Activated CD4-positive, alpha-beta T cell treated with anti-CD3 and anti-CD28 coated beads for 1 hour (primary cell): ENCODE measurements around the gene SAMD4A.

Source experiments
- DNase-seq: peaks from one replicate; pipeline ENCODE4 v3.0.0-alpha.2; 2020

SAMD4A gene

DNA sequence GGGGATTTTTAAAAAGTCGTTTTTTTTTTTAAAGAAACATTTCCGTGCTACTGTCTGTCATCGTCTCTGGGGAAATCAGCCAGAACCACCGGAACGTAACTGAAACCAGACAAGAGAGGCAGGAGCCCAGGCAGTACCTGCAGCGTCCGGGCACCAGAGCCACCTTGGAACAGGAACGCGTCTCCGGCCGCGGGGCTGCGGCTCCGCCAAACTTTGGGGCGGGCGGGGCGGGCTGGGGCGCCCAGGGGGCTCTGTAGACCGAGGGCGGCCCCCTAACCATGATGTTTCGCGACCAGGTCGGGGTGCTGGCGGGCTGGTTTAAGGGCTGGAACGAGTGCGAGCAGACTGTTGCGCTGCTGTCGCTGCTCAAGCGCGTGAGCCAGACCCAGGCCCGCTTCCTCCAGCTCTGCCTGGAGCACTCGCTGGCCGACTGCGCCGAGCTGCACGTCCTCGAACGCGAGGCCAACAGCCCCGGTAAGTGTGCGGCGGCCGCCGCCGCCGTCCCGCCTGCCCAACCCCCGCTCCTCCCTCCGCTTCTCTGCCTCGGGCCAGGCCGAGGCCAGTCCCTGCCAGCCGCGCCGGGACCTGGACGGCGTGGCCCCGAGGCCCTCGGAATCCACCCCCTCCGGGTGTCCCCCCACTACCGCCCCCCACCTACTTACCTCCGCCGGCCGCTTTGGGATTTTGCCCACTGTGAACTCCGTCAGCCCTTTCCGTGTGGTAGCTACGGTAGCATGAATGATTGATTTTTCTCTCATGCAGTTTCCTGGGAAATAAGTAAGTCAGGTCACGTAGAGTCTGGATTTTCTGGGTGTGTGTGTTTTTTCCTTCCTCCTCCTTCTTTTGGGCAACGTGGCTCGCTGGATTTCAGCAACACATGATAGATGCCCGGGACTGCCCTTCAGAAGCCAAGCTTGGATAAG lies 972 bp downstream of the SAMD4A start:
- DNase-seq, result peak; percentile 20

DNA sequence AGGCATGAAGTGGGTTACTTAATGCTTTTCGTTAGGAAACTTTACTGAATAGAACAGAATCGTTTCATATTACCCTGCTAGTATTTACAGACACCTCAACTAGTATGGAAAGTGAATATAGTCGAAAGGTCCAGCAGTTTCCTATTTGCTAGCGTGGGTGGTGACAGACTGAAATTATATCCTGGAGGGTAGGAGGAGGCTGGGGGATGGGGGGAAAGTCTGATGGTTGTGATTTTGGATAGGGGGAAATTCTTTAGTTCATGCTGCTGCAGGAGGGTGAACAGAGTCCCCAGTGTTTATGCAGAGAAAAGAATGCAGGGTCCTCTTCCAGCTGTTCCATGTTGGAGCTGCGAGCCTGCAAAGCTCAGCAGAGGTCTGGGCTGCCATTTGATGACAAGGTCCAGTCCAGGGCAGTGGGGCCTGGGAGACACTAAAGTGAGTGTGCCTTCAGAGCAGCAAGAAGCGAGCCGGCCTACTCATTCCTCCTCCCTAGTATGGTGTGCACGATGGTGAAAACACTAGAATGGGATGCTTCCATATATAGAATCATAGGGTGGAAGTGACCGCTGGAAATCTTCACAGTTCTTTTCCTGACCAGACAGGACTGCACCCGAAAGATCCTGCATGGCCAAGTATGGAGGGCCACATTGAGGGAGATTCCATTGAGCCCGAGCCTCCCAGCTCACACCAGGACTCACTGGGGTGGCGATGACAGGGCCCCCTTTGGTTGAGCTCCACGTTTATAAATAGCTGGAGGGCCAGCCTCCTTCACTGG lies 2.1 kb downstream of the SAMD4A start:
- no peak for DNase-seq

DNA sequence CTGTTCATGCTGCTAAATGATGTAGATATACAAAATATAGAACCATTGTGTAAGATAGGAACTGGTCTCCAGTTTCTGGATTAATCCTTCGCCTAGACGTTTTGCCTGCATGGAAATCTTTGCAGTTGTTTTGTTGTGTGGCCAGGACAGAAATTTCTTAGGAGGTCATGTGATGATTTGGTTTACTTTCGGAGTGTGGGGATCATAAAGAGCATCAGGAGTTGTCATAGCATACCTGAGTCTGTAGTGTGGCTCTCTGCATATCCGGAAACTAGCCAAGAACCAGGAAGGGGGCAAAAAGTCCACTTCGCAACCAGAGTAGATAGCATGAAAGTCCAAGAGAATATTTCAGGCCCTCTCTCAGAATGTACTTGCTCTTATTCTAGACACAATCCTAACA lies 3.1 kb downstream of the SAMD4A start:
- DNase-seq, result no peak

DNA sequence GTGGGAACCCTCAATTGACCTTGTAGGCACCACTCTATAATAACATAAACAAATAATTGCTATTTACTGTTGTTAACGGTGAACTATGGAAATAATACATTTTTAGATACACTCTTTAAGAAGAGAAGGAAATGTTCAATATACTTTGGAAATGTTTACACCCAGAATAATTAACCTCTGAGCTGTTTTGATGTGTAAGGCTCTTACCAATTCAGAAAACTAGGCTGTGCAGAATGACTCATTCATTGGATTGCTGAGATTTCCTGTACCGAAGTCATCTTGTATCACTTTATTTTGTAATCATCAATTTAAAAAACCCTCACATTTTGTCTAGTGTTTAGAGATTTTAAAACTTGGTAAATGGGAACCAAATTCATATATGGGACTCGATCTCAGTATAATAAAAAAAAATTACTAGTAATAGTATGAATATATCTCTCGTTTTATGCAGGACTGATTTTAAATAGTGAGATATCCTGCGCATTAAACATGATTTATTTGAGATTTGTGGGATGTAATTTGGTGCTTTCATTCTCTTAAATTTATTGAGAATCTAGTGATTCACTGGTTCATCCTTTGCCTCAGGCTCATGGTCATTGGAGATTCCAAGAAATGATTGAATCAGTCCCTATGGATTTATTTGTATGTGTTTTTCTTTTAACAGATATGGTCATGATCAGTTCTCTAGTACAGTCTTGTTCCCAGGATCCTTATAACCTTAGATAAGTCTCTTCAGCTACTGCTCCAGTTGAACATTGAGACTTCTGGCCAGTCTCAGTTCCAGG lies 3.9 kb downstream of the SAMD4A start:
- DNase-seq, result no peak

DNA sequence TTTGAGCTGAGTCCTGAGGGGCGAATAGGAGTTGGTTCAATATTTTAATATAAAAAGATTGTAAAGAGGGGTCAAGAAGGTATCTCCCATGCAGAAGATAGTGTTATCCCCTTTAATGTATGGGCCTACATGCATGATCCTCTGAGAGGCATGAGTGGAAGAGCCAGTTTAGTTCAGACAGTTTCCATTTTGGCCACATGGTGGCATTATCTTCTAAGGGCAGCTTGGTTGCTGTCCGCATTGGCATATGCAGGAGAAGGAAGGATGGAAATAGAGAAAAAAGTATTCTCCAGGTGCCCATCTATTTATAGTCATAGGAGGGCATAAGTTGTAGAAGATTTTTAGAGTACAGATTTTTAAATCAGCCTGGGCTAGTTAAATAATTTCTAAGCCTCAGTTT lies 5.4 kb downstream of the SAMD4A start:
- no peak for DNase-seq

DNA sequence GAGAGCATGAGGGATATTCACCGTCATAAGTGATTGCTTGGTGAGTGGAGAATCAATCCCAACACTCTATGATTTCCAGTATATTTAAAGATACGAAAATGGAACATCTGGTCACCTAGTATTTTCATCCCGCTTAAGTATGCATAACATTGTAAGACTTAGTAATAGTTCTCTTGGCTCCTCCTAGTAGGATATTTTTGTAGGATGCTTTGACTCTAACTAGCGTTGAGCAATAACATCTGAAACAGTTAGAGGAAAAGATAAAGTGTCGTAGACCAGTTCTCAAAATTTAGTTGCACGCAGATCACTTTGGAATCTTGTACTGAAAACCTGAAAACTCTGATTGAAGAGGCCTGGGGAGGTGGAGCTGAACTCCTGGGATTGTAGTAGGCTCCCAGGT lies 7.6 kb downstream of the SAMD4A start:
- no peak for DNase-seq

DNA sequence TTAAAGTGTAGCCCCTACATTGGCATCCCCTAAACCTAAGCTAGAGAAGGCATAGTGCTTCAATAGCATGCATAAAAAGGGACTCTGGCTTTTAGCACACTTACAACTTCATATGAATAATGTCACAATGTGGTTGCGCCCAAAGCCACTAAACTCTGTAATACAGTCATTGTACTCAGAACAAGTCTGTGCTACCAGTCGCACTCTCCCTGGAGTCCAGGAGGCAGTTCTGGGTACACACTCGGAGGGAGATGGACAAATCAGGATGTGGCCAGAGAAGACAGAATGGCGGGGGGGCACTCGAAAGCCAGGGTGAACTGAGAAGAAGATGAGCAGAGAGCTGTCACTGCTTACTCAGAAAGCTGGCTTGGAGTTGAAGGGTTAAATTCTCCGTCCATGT lies 10.6 kb downstream of the SAMD4A start:
- DNase-seq, result no peak

DNA sequence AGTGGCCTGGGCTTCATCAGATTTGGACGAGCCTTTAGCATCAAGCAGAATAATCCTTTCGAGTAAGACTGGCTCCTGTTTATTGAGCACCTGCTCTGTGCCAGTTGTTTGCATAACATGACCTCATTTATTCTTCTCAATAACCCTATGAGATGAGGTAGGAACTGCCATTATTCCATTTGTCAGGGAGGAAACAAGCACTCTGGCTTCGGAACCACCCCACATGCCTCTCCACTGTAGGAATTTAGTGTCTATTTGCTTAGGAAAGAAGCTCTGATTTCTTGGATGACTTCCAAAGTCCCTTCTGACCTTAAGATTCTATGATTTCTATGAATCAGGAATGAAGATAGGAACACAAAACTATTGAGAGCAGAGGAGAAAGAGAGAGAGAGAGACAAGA lies 11.0 kb downstream of the SAMD4A start:
- no peak for DNase-seq

DNA sequence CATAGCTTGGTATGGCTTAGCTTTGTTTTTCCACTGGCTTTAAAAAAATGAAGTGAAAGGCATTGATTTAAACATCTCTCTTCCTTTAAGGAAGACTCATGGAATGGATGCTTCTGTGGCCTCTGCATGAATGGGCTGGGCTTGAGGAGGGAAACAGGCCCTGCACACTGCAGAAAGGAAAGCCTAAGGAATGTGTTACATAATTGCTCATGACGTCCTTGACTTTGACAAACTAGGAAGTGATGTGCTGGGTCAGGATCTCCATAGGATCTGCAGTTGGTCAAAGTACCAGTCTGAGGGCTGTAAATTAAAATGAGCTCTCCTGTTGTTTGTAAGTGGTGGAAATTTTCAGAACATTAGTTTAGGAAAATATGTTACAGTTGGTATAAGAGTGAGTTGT lies 12.7 kb downstream of the SAMD4A start:
- DNase-seq, result no peak

DNA sequence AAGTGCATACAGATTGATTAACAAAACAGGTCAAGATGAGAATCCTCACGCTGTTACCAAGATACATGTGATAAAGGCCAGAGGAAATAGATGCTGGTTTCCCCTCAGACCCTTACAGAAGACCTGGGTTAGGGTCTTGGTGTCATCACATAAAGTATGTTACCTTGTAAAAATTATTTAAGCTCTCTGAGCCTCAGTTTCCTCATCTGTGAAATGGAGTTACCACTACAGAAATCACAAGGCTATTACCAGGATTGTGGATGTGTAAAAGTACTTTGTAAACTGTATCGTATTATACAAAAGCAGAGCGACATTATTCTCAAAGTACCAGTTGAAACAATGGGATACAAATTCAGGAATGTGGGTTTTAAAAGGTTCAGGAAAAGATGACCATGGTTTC lies 14.0 kb downstream of the SAMD4A start:
- no peak for DNase-seq

DNA sequence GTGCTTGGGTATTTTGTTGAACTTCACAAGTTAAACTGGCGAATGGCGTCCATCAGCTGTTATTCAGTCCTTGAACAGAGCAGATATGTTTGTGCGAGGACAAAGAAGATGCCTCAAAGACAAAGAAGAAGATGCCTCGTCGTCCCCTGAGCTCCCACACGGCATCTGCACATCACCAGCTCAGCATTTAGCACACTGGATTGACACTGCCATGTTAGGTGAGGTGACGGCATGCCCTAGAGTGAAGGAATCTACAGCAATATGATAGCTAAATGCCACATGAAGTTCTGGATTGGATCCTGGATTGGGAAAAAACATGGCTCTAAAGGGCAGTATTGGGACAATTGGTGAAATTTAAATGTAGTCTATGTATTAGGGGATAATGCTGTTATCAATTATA lies 15.4 kb downstream of the SAMD4A start:
- DNase-seq, result no peak

DNA sequence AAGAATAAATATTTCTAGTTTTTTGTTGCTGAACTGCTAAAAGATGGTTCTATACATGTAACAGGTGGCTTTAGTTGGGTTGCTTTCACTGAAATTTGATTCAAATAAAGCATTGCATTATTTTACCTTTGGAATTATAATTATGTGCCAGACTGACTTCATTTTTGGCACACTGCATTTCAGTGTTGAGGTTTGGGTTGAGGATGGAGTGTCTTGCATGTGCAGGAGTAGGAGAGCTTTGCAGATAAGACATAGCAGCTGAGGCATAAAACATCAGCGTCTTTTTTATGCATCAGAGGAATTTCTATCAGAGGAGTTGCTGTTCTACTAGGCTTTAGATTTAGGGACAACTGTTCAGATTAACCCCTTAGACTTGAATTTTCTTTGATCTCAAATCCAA lies 17.2 kb downstream of the SAMD4A start:
- DNase-seq, result no peak

DNA sequence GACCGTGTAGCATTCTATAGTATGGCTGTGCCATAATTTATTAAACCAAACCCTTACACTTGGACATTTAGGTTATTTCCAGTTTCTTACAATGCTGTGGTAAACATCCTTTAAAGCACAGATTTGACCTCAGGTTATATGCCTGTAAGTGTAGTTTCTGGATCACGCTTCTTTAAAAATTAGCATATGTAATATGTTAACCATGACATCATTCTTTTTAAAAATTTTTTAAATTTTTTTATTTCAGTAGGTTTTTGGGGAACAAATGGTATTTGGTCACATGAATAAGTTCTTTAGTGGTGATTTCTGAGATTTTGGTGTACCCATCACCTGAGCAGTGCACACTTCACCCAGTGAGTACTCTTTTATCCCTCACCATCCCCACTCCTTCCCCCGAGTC lies 18.3 kb downstream of the SAMD4A start:
- DNase-seq, result no peak

DNA sequence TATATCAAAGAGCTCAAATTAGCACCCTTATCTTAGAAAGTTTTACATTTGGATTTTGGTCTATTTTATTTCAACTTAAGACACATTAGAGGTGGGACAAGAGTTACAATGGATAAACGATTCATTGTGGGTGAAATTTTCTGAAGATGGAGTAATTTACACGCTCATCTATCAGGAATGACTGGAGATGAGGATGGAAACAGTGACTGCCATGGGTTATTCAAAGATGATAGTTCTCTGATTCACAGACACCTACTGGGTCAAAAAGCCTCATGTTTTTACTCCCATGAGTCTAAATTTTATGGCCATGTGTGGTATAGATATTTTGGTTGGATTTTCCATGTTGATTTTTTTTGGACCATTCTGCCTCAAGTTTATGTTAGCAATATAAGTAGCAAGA lies 22.1 kb downstream of the SAMD4A start:
- DNase-seq, result no peak

DNA sequence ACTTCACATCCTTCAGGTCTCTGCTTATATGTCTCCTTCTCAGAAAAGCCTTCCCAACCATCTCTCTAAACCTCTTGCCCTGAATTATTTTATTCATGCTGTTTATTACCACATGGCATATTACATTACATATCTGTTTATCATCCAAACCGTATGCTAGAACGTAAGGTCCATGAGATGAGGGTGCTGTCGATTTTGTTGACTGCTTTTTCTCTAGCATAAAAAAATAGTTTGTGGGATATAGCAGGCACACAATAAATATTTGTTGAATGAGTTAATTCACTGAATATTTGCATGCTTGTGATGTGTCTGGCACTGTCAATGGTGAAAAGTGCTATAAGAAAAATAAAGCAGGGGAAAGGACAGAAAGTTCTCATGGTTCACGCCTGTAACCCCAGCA lies 22.9 kb downstream of the SAMD4A start:
- DNase-seq, result no peak

DNA sequence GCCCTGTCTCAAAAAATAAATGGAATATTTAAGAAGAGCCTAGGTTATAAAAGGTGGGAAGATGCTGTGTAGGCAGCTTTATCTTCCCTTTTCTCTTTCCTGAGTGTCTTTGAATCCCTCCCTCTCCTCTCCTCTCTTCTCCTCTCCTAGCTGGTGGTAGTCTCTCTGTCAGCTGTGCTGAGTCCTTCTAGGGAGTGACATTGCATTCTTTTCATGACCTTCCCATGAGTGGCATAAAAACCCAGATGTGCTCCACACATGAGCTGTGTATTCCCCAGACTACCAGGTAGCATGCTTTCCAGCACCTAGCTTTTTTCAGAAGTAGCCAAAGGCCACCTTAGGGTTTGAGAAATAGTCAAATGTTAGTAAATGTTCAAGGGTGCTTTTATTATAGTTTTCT lies 23.6 kb downstream of the SAMD4A start:
- DNase-seq, result no peak

DNA sequence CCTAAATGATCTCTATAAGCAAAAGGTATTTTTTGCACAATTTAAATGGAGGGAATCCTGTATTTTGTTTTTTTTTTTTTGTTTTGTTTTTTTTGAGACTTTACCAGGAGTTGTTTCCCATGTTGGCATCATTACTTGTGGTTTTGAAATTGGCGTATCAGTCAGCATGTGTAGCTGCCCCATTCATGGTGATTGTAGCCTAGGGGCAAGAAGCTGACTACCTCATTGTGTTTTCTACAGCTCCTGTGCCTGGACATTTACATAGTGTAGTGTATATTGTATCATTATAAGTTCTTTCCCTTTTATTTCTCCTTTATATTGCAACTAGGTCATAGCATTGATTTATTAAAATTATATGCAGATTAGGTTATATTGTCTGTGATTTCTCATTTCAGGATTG lies 24.5 kb downstream of the SAMD4A start:
- DNase-seq, result no peak

DNA sequence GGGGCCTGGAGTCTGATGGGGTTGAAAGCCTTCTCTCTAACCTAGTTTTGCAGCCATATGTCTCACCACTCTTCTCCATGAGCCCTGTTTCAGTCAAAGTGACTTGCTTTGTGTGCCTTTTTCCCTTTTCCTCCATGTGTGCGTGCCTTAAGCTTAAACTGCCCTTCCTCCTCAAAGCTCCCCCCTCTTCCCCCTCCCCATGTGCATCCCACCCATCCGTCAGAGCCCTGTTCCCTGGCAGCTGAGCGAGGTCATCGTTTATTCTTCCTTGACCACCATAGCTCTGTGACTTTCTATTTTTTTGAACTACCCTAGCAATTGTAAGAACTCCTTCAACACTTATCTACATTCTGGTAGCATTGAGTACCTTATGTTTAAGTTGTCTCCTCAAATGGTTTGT lies 24.9 kb downstream of the SAMD4A start:
- no peak for DNase-seq

DNA sequence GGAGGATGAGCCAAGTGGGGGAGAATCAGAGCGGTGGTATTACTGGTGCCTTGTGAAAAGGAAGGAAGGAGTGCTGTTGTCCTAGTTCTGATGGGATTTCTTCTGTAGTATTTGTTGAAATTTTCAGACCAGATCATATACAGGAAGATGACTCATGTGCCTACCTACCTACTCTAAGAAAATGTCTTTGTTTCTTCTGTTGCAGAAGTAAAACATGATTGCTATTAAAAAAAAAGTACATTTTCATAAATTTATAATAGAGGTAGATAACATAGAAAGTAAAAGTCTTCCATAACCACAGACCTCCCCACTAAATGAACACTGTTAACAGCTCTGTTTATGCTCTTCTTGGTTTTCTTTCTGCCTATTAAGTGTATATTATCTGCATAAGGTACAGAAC lies 26.9 kb downstream of the SAMD4A start:
- no peak for DNase-seq

DNA sequence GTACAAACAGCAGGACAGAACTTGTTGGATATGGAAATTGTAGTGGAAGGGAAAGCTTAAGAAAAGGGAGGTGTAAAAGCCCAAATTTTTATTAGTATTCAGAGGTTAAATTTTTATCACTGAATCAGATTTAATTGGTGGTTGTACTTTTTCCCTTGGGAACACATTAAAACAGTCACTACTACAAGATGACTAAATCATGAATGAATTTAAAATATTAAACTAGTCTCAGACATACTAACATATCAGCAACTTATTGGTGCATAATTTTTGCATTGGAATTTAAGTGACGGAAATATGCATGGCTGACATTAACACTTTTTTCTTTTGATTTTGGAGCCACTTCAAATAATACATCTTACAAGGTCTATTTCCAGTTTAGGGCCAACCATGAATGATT lies 27.6 kb downstream of the SAMD4A start:
- no peak for DNase-seq

DNA sequence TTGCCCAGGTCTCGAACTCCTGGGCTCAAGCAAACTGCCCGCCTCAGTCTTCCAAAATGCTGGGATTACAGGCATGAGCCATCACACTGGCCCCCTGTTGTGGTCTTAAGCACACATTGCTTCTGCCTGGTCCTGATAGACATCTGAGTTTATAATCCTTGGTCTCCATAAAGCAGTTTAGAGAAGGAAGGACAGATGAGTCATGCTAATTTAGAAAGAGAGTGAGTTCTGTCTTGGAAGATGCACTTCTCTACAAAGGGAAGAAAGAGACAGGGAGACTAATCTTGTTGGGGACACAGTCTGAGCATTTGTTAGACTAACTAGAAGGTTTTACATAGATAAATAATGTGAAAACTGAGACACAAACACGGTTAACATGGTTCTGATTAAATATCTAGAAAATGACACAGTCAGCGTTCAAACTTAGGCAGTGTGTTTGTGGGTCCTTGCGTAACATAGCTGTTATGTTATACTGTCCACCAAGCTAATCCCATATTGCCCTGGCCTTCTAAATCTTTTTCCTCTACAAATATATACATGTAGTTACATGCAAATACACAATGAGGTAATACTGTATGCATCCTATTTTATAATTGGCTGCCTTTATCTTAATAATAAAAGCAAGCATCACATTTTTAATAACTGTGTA lies 31.0 kb downstream of the SAMD4A start:
- DNase-seq, result no peak

DNA sequence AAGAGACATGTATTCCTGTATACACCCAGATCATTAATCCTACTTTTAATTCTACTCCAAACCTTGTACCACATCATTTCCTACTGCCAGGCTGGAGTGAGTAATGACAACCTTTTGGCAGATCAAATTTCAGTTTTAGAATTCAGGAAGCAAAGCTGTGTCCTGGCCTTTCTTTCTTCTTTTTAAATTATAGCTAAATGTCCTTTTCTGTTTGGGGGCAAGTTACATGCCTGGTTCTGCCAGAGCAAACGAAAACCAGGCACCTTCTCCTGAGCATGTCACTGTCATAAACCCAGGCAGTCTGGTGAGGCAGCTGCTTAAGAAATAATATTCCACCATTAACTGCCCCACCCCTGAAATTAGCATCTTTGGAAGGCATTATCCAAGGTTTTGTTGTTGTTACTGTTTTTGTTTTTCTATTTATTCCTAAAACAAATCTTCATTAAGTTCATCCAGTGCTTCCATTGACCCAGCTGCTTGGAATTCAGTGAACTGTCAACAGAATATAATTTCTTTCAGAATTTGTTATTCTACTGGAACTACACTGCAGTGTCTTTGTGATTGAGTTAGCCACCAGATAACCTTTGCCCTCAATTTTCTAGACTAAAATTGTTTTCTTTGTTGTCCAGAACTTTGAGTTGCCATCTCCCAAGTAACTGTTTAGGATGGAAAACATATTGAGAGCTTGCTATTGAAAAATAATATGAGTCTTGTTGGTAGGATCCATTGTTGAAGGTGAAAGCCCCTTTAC lies 33.2 kb downstream of the SAMD4A start:
- no peak for DNase-seq
